Limb (tissue), 2 donors: ENCODE measurements around the gene SAV1.
A peak's percentile ranks its signal among the peaks of the same experiment; 100 is the strongest.

Experiments
- DNase-seq, 2 donors: peaks; one replicate each; pipeline ENCODE4 v3.0.0-alpha.2; 2016; ENCODE audit errors: extremely low spot score in 2 of 2

SAV1 gene

GRCh38 chr14:50608302-50608851, 59.7 kb downstream of the SAV1 start:
- DNase-seq: peak in 1 of 2 donors; percentile 39

- no peak for DNase-seq
These were observed 60.3 kb downstream of the SAV1 start for GRCh38 chr14:50607761-50608160.

DNA sequence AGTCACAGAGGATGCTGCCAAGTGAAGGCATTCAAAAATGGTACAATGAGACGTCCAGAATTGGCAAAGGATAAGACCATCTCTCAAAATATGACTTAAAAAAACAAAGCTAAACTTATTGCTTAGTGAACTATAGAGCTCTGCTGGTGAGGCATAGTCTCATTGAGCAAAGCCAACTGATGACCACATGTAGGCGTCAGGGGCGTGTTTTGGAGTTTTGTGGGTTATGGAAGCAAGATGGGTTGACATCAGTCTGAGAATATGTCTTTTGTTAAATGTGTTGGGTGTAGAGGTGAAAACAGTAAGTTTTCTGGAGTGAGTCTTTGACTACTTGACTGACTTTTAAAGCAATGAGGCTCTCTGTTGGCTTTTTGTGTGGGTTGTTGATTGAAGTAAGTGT, 60.9 kb downstream of the SAV1 start:
- DNase-seq: no peak

DNA sequence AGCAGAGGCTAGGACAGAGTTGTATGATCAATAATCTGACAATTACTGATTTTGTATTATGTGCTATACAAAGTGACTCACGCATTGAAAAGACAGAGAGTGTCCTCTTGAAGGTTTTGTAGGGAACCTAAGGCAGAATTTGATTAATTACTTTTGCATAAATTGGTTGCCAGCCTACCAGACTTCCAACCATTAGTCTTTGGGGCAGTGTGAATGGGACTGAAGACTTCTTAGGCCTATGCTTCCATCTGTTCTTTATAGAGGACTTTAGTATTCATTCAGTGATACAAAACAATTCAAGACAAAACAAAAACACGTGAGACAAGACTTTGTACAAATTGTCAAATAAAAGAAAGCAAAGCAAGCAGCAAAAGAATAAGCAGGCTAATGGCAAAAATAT, 61.6 kb downstream of the SAV1 start:
- no peak for DNase-seq

DNA sequence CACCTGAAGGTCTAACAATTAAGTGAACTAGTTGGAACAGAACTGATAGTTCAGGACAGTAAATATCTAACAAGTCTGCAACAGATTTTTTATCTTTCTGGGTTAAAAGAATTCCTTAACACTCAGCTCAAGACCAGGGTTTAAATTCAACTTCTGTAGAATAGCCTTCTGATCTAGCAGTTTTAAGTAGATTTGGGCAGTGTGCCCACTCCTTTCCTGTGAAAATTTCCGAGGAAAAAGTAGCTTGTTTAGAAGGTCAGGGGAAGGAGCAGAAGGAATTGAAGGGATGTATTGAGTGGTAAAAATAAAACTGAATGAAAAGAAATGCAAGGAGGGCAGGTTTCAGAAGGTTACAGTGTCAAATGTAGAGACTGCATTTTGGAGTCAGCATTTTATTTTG, 62.3 kb downstream of the SAV1 start:
- peak in 1 of 2 donors; percentile 42 for DNase-seq

DNA sequence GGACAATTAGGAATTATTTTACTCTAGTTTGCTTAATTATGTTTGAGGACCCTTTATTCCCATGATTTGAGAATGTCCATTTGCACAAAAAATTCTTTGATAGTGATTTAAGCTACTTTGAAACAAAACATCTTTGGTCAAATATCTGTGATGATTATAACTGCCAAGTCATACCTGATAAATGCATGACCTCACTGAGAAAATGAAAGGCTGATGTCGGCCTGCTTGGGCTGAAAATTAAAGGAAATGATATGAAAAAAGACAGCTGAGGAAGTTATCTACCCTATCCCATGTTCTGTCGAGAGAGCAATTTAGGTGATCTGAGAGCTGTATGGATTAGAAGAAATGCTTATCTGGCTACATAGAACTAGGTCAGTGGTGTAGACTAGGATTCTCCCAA, 64.5 kb downstream of the SAV1 start:
- no peak for DNase-seq

DNA sequence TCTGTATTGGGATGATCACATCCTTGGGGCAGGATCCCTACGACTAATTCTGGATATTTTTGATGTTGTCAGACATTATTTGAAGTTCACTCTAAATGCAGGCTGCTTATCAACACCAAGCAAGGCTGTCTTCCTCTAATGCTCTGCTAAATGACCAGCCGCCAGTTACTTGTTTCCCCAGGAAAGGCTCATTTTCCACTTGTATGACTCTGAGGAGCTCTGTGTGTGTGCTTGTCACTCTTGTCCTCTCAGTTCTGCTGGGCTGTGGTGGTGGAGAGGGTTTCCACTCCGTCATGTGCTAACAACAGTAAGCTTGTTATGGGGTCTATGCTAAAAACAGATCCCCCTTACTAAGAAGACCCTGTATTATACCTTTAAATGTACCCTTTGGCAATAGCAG, 66.1 kb downstream of the SAV1 start:
- no peak for DNase-seq

GRCh38 chr14:50601394-50601793, 66.7 kb downstream of the SAV1 start:
- no peak for DNase-seq

- no peak for DNase-seq
These were observed 67.3 kb downstream of the SAV1 start for GRCh38 chr14:50600849-50601248.

DNA sequence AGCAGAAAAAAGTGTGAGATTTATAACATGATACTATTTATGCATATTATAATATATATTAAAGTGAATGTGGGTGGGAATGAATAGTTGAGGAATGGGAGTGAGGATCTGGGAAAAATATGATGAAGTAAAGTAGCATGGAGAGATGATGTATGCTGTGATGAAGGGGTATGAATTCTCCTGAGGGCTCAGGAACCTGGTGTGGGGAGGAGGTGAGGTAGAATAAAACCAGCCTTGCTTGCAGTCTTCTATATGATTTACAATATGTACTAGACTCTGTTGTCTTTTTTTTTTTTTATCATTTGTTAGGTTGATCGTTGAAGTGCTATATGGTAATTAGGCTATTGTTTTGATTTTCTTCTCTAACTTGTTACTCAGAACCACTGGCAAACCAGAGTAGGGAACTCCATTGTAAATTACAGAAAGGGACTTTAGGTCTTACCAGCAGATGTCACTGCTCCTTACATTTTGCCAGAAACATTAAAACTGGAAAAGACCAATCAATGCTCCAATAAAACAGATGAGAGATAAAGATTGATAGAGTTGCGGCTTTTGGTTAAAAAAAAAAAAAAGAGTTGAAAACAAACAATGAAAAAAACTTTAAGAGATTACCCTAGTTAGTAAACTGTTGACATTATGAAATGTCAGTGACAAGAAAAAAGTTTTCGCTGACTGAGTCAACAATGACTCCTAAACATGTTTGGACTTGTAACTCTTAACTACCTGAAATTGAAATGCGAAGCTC, 68.2 kb downstream of the SAV1 start:
- peak in 1 of 2 donors; percentile 48 for DNase-seq

DNA sequence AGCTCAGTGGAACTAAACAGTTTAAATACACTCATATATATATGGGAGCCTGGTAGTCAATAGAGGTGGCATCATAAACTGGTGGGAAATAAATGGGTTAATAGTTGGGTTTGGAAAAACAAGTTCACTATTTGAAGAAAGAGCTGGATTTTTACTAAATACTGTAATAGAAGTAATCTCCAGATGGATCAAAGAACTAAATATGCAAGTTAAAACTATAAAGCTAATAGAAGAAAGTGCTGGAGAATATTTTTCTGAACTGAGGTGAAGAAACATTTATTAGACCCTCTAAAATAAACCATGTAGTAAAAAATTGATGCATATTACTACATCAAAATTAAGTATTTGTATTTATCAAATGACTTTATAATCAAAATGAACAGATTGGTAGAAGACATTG, 69.3 kb downstream of the SAV1 start:
- DNase-seq: no peak

- DNase-seq: no peak
These were observed 73.4 kb downstream of the SAV1 start for GRCh38 chr14:50594577-50595316.

GRCh38 chr14:50590464-50590863, 77.6 kb downstream of the SAV1 start:
- DNase-seq: no peak
